GM12878 (cell line): Measurements from ENCODE around the gene CATSPER3. TPM values are rescaled to one million over a fixed set of nuclear protein-coding genes. Genes with fewer than 3 reads are reported as not detected.

Experiments
- ATAC-seq: fragments of 200-7000 bp; cut with Tn5 transposase; 3 replicates; pipeline ENCODE4 v1.9.1; 2020; ENCODE audit warnings: mild to moderate bottlenecking, moderate library complexity
- BruUV-seq: library from RNA; stranded (reverse); fragments of 400-500 nt; replicated peaks from 2 replicates; lab custom pipeline; 2021; lab: Mats Ljungman, UMichigan
- CTCF ChIA-PET: fragments of 300-600 bp; sonication (Branson Sonifier 250); formaldehyde crosslinking; extraction: SDS; loops from one replicate; lab custom pipeline; 2021; ENCODE audit warnings: inconsistent platforms; lab: Yijun Ruan, JAX
- POLR2A ChIA-PET: fragments of 350-600 bp; formaldehyde crosslinking; extraction: SDS; loops from one replicate; lab custom pipeline; 2021; ENCODE audit warnings: inconsistent platforms; lab: Charles Lee
- RAD21 ChIA-PET: fragments of 300-600 bp; sonication (Branson Sonifier 250); formaldehyde crosslinking; loops from one replicate; lab custom pipeline; 2023; ENCODE audit warnings: antibody characterized with exemption; ENCODE audit not compliant: unreplicated experiment; lab: Charles Lee
- SMC1A ChIA-PET: fragments of 300-600 bp; sonication (Branson Sonifier 250); formaldehyde crosslinking; loops from one replicate; lab custom pipeline; 2023; ENCODE audit not compliant: unreplicated experiment, uncharacterized antibody; lab: Charles Lee
- DNase-seq: peaks from one replicate; pipeline ENCODE4 v3.0.0-alpha.2; 2011; ENCODE audit warnings: low read depth, low spot score
- FAIRE-seq: peaks from 3 replicates; lab custom pipeline; 2011; peaks lifted over from hg19 to GRCh38; lab: Jason Lieb, UNC
- H2AFZ ChIP-seq: 2 replicates; pipeline ENCODE4 v1.6.0; 2011; ENCODE audit warnings: low read depth, low read length, control low read depth; ENCODE audit not compliant: control insufficient read depth
- H3K27ac ChIP-seq: 2 replicates; pipeline ENCODE4 v1.5.1; 2011; ENCODE audit warnings: control low read depth; ENCODE audit not compliant: control insufficient read depth, insufficient read depth
- H3K27me3 ChIP-seq, 2 experiments: replicated peaks in 1 of 2; 2 replicates each; pipeline versions ENCODE4 v1.6.0 to v1.6.1; 2011; ENCODE audit warnings: low read length in 1 of 2; ENCODE audit not compliant: control insufficient read depth in 2 of 2, insufficient read depth in 2 of 2
- H3K36me3 ChIP-seq, 2 experiments: 2 replicates each; pipeline ENCODE4 v1.5.1; 2011; ENCODE audit warnings: low read length in 1 of 2; ENCODE audit not compliant: control insufficient read depth in 2 of 2, insufficient read depth in 2 of 2
- H3K4me1 ChIP-seq: 2 replicates; pipeline ENCODE4 v1.6.1; 2011; ENCODE audit warnings: mild to moderate bottlenecking, low read length, moderate library complexity, mixed read lengths; ENCODE audit not compliant: control insufficient read depth, insufficient read depth
- H3K4me2 ChIP-seq: 2 replicates; pipeline ENCODE4 v1.6.0; 2011; ENCODE audit warnings: control low read depth; ENCODE audit not compliant: control insufficient read depth, insufficient read depth
- H3K4me3 ChIP-seq: fragments of 200-600 bp; sonication (generic); 2 replicates; pipeline ENCODE4 v1.5.1; 2016
- H3K79me2 ChIP-seq: 2 replicates; pipeline ENCODE4 v1.6.0; 2011; ENCODE audit warnings: low read length; ENCODE audit not compliant: control insufficient read depth, insufficient read depth
- H3K9ac ChIP-seq: 2 replicates; pipeline ENCODE4 v1.8.0; 2011; ENCODE audit warnings: low read length, control low read depth, mixed read lengths; ENCODE audit not compliant: control insufficient read depth, insufficient read depth
- H3K9me3 ChIP-seq: replicated peaks from 3 replicates; pipeline ENCODE4 v1.5.1; 2011; ENCODE audit warnings: mild to moderate bottlenecking, low read length; ENCODE audit not compliant: control insufficient read depth, insufficient read depth
- H4K20me1 ChIP-seq: 2 replicates; pipeline ENCODE4 v1.6.0; 2011; ENCODE audit not compliant: control insufficient read depth, insufficient read depth
- ATF3 ChIP-seq: IDR thresholded peaks from 2 replicates; pipeline ENCODE4 v1.6.1; 2011; ENCODE audit warnings: low read depth, mild to moderate bottlenecking, low read length, moderate library complexity, borderline replicate concordance; ENCODE audit errors: extremely low read depth
- DPF2 ChIP-seq: fragments of 450-650 bp; IDR thresholded peaks from 2 replicates; pipeline ENCODE4 v1.6.1; 2017; ENCODE audit warnings: mild to moderate bottlenecking
- IRF5 ChIP-seq: fragments of 450-650 bp; IDR thresholded peaks from 2 replicates; pipeline ENCODE4 v1.6.1; 2017; ENCODE audit warnings: borderline replicate concordance
- KDM1A ChIP-seq: fragments of 200-600 bp; sonication (generic); IDR thresholded peaks from 2 replicates; pipeline ENCODE4 v1.6.1; 2016; ENCODE audit warnings: borderline replicate concordance
- KLF5 ChIP-seq: fragments of 450-650 bp; IDR thresholded peaks from 2 replicates; pipeline ENCODE4 v1.6.1; 2014; ENCODE audit warnings: mild to moderate bottlenecking; ENCODE audit not compliant: partially characterized antibody
- MYC ChIP-seq: IDR thresholded peaks from 2 replicates; pipeline ENCODE4 v1.6.1; 2011; ENCODE audit warnings: mild to moderate bottlenecking, low read length, moderate library complexity, inconsistent platforms; ENCODE audit not compliant: insufficient read depth, insufficient replicate concordance, insufficient read length, severe bottlenecking
- POU2F2 ChIP-seq: IDR thresholded peaks from 3 replicates; pipeline ENCODE4 v1.6.1; 2011; ENCODE audit warnings: low read depth, mild to moderate bottlenecking, low read length, borderline replicate concordance
- PRDM15 ChIP-seq: fragments of 450-650 bp; formaldehyde crosslinking; IDR thresholded peaks from 2 replicates; pipeline ENCODE4 v1.4.0; 2020; ENCODE audit warnings: mild to moderate bottlenecking, moderate library complexity
- SRF ChIP-seq, 2 experiments: IDR thresholded peaks; 2 replicates each; pipeline ENCODE4 v1.6.1; 2011; ENCODE audit warnings: low read depth in 2 of 2, low read length in 2 of 2, mild to moderate bottlenecking in 1 of 2, moderate library complexity in 1 of 2
- SUPT20H ChIP-seq: IDR thresholded peaks from 2 replicates; pipeline ENCODE4 v1.6.1; 2011; ENCODE audit warnings: low read depth, mild to moderate bottlenecking, low read length, moderate library complexity, borderline replicate concordance; ENCODE audit not compliant: control insufficient read depth
- WGBS: methylation state at CpG from one replicate; pipeline ENCODE4 v1.1.6; 2016; ENCODE audit warnings: low lambda C conversion rate; ENCODE audit not compliant: insufficient replicate concordance, insufficient coverage; ENCODE audit errors: missing lambda C conversion rate; 5-methylcytosine and 5-hydroxymethylcytosine counted together
- in situ Hi-C: fragments of 300-500 bp; cut with MboI; formaldehyde crosslinking; loops from 9 replicates; pipeline ENCODE4 v1.14.3; 2018; ENCODE audit warnings: mixed read lengths
- intact Hi-C: fragments of 100-400 bp; cut with micrococcal nuclease; formaldehyde crosslinking; loops from one replicate; pipeline ENCODE4 v1.14.2; 2022; ENCODE audit not compliant: unreplicated experiment
- polyA plus RNA-seq, 11 experiments: library from polyadenylated mRNA; depleted of rRNA in 4 of 11; unstranded in 6 of 11; stranded (reverse) in 5 of 11; fragments of >200 nt; fragmentation: Nextera tagmentation in 4 of 11; fragmentation: Illumina TruSeq in 1 of 11; extraction: Ambion mirVana in 4 of 11; extraction: Trizol in 1 of 11; gene quantifications; 1 replicate in 1 of 11; 2 replicates in 10 of 11; pipeline versions ENCODE4 v1.2.1 to v1.2.3, GENCODE V29; 2011 to 2016; ENCODE audit warnings: inconsistent platforms in 2 of 11, missing spikeins in 2 of 11, low read depth in 1 of 11
- total RNA-seq, 4 experiments: library from RNA; depleted of rRNA in 3 of 4; stranded (reverse); fragments of >200 nt in 3 of 4; fragmentation: Illumina TruSeq in 1 of 4; extraction: Trizol in 1 of 4; gene quantifications; 2 replicates each; pipeline versions ENCODE4 v1.2.1 to v1.2.3, GENCODE V29; 2013 to 2021

CATSPER3 gene
- total and polyA plus RNA-seq, 10 of the 15 experiments (the other 5 are each of a cell fraction or from before 2014, with no cell fraction given) = 0.06 to 0.38 (median 0.13) TPM; not detected in 4

- H3K36me3 ChIP-seq = no peaks in the 10 kb centered on the region
- no peak overlapping the region for H3K9ac ChIP-seq
- peaks cover 14% of the 10 kb centered on the region for H3K4me1 ChIP-seq
- in situ Hi-C loops = no loop called here
- 46% methylated on average over 3 of the region's 3 CpGs for WGBS
- no peaks in the 10 kb centered on the region; the same call in 2 of the 3 replicates for H3K9me3 ChIP-seq
- TF ChIP-seq KDM1A (no peak), DPF2 (no peak), PRDM15 (CRISPR knock-in tag) (no peak), KLF5 (no peak), SRF (IDR thresholded peaks at IDR 0.05; ENCODE audit: low read depth in 2 of 2, low read length in 2 of 2) (no peak), ATF3 (no peak), IRF5 (no peak), SUPT20H (no peak), MYC (no peak), POU2F2 (no peak)
- ChIA-PET RAD21 (no interaction called here), CTCF (no interaction called here), SMC1A (no interaction called here), POLR2A (no interaction called here)
- FAIRE-seq = no peak
- H3K4me2 ChIP-seq = no peak overlapping the region
- no peaks in the 10 kb centered on the region for H4K20me1 ChIP-seq
- no peak for ATAC-seq
- H3K79me2 ChIP-seq = no peaks in the 10 kb centered on the region
- no peak for DNase-seq
- no peak overlapping the region for H3K27ac ChIP-seq
- no peak overlapping the region for H2AFZ ChIP-seq
- no TSS peak for BruUV-seq
- H3K27me3 ChIP-seq = peaks cover 0 to 4% of the 10 kb centered on the region in 2 experiments
- intact Hi-C loops = no loop called here
- no peak overlapping the region for H3K4me3 ChIP-seq
Observed at GRCh38 chr5:135051399-135051798, 83.7 kb downstream of the CATSPER3 start.
